ENCODE results near the gene CAV2.

The CAV2 gene

DNA sequence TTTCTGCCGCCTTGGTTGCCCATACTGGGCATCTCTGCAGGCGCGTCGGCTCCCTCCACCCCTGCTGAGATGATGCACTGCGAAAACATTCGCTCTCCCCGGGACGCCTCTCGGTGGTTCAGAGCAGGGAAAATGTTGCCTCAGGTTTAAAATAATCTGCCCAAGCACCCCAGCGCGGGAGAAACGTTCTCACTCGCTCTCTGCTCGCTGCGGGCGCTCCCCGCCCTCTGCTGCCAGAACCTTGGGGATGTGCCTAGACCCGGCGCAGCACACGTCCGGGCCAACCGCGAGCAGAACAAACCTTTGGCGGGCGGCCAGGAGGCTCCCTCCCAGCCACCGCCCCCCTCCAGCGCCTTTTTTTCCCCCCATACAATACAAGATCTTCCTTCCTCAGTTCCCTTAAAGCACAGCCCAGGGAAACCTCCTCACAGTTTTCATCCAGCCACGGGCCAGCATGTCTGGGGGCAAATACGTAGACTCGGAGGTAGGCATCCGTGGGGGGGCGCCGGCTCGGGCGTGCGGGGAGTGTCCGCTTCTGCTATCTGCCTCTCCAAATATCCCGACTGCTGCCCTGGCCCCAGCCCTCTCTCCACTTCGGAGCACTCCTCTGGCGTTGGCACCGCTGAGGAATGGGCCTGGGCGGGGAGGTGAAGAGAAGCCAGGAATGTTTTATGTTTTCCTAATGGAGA, 25.2 kb downstream of the CAV2 start, which contains the start of gene CAV1:
Gene CAV1, plus strand, starts transcription at position 428 of the 689 bp plus-strand sequence. Its CDS starts 27 bp downstream, at position 455.
- DNase-seq (ENCODE audit: low spot score) = no peak

DNA sequence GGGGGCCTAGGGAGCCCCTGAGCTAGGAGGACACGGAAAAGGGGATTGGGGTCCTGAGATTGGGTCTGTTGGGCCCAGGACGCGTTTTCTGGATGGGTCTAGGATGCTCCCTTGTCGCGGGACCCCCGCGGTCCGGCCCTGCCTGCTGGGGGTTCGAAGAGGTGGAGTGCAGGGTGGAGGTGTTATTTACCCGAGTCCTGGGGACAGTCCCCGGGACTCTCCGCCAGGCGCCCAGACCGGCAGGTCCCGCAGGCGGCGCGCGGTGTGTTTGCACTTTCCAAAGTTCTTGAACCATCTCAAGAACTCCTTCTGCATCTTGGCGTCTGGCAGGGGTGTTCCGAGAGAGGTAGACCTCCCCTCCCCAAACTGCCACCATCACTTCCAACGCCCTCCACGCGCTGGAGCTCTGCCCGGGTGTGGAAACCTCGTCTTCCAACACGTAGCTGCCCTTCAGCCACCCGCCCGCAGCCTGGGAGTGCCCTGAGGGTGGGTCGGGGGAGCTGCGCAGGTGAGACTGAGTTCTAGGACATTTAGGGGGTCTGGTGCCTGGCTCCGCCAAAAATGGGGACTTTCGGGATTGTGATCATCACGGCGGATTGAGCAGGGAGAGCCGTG, 25.9 kb downstream of the CAV2 start:
- peak; percentile 16 for DNase-seq (ENCODE audit: low spot score)

DNA sequence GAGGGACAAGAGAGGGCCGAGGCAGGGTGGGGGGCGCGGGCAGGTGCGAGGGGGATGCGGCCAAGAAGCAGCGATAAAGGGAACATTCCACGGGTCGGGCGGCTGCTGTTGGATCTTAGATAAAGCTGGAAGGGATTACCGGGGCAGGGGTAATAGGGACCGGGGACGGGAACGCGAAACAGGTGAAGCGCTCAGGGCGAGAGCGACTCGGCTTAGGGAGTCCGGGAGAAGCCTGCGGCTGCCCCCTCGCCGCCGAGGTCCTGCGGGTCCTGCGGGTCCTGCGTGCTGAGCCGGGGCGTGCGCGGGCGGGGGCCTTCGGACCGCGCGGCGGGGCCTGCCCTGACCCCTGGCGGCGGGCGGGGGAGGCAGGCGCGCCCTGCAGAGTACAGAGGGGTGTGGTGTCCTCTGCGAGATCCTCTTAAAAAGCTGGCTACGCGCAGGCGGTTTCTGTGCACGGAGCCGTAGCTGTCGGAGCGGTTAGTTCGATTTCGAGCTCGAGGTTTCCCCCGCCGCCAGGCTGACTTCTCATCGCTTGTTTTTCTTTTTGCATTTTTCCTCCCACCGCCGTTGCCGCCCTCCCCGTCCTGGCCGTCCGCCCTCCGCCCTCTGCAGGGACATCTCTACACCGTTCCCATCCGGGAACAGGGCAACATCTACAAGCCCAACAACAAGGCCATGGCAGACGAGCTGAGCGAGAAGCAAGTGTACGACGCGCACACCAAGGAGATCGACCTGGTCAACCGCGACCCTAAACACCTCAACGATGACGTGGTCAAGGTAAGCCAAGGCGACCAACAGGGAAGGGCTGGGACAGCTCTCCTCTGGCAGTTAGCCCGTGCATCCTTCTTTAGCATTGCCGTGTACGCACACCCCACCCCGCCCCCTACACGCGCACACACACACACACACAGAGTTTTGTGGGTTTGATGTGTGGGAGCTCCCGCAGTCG, 26.6 kb downstream of the CAV2 start:
- peak; percentile 61 for DNase-seq (ENCODE audit: low spot score)

DNA sequence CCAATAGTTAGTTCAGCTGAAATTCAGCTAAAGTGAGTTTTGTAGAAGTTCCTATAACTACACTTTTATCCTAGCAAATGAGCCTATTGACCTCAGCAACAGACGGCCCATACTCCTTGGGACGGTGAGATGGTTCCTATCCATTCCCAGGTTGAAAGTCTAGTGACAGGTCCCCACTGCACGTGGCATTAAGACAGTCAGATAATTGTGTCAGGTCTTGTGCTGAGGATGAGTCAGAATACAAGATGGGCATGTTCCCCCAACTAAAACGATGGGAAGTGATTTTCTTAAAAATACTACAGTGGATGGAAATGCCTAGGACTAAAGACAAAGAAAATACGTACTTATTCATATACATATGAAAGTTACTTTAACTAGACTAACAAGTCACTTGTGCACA, 27.4 kb downstream of the CAV2 start:
- no peak for DNase-seq (ENCODE audit: low spot score)

DNA sequence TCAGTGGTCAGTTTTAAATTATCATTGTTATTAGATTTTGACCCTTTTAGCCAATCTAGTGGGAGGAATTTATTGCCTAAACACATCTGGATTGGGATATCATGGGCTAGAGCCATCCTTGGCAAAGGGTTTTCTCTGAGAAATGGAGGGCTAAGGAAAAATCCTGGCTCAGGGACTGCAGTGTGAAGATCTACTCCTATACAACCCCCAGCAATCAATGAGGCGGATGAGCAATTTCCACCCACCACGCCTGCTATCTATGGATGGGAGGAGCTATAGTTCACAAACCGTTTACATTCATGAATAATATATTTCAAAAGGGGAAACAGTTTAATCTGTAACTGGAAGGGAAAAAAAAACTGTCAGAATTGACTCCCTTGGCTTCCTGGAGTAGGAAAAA, 28.0 kb downstream of the CAV2 start:
- DNase-seq (ENCODE audit: low spot score) = no peak

DNA sequence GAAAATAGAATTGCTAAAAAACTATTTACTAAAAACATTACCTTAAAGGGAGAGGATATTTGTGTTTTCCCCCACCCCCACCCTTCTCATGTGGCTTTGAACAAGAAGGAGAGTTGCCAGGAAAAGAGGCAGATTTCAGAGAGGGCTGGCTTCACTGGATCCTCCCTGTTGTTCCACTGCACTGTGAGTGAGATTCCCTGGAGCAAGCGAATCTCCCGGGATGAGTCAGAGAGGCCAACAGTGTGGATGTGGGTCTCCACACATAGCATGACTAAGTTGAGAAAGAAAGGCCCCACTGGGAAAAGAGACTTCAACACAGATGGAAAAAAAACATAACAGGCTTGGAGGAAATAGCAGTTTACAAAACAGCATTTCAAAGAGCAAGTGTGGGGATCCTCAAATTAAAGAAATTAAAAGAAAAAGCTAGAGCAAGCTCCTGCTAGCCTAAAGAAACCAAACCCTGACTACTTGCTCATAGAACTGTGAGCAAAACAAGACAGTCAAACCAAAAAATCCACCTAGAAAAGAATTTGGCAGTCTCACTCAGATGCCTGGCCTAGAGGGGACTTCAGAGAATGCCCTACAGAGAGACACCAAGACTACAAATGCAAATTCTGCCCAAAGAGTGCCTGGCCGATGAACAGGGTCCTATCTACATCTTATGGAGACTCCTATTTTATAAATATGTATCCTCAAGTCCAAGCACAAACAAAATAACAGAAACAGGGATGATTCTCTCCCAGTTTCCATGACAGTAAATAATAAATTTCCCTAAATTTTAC, 28.7 kb downstream of the CAV2 start:
- no peak for DNase-seq (ENCODE audit: low spot score)

DNA sequence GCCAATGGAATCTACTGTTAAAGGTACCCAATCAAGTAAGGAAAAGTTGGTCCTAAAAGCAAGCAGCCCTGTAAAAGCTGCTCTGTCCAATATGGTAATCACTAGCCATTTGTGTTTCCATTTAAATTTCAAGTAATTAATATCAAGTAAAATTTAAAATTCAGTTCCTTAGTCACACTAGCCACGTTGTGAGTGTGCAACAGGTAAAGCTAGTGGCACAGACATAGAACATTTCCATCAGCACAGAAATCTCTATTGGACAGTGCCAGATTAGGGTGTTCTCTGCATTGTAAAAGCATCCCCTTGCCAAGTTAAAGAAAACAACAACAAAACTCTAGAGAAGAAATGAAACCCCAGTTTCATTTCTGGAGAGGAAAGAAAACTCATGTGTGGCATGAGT, 29.7 kb downstream of the CAV2 start:
- no peak for DNase-seq (ENCODE audit: low spot score)

DNA sequence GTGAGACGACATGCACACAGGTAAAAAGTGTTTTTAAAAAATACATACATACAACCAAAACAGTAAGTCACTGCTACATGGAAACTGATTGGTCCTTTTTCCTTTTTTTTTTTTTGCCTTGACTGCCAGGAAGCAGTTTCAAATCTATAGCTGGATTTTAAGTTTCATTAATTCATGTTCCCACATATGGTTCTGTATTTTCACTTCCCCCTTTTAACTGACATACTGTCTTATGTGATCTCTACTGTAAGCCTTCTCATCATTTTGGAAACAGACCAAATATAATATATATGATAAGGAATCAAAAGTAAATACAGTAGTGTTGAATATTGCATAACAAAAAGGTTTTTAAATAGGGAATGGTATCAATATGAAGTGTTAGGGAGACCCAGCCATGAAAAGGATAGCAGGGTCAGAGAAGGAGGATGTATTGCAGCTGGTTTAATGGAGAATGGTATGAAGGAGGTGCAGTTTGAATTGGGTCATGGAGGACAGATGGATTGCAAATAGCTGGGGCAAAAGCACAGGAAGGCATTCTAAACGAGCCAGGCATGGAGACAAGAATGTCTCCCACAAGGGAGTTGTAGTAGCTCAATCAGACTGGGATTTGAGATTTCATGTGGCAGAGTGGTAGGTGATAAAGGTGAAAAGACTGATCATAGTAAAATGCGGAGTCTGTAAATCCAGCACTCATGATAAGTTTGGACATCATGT, 30.7 kb downstream of the CAV2 start:
- DNase-seq (ENCODE audit: low spot score) = no peak

DNA sequence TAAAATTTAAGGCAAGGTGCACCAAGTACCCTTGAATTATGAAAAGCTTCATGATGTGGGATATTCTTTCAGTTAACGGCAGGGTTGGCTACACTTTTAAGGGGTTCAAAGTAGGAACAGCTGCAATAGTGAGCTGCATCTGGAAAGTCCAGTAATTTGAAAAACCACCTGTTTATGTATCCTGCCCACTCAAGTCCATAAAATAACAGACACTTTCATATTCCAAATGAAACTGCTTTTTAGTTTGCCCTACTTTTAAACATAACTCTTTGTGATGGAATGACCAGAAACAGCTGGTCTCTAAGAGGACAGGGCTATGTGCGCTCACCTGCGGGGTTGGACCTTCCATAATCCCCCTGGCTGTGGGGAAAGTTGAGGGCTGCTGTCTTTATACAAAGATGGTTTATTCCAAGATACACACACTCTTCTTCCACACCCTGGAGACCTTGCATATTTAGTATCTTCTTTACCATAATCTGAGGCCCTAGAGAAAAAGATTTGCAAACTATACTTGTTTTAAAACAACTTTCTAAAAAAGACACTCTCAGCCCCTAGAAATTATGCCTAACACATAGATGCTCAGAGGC, 32.7 kb downstream of the CAV2 start:
- no peak for DNase-seq (ENCODE audit: low spot score)

DNA sequence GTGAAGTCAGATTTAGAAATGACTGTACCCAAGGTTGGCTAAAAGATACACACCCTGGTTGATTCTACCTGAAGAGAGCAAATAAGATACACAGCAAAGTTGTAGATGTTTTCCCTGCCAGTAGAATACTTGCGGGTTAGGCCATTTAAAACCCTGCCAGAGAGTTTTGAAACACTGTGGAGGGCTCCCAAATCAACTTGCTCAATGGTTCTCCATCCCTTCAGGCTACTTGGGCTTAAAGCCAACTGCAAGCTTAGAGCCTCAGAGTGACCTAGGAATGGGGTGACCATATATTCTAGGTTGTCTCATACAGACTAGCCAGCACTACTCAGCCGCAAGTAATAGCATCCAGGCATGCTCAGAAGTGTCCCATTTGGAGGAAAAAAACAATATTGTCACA, 35.3 kb downstream of the CAV2 start:
- no peak for DNase-seq (ENCODE audit: low spot score)

DNA sequence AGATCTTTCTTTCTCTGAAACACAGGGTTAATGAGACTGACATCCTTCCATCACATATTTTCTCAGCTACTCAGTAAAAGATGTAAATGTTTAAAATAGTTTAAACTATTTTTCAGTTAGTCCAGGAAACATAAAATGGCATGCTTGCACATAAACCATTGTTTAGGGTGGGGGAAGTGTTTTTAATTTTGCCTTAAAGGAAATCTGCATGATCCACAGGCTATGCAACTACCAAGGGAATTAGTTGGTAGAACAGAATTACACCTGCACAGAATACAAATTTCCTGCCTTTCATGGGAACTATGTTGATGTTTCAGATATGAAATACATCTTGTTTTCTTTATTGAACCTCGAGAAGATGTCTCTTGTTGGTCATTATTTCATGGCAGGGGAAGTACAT, 35.9 kb downstream of the CAV2 start:
- DNase-seq (ENCODE audit: low spot score) = no peak

DNA sequence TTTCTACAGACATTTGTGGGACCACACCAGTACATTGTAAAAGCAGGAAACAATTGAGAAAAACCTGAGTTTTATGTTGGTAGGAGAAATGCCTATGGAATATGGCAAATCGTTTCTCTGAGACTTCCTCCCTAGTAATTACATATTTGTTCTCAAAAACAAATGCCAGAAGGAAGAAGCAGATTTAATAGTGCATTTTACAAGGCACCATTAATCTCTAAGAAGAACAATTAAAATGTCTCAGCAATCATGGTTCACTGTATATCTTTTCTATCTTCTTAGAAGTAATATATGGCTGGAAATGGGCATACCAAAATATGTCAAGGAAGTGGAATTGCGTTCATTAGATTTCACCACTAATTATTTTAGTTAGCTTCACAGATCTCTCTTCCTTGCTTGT, 38.6 kb downstream of the CAV2 start:
- no peak for DNase-seq (ENCODE audit: low spot score)

DNA sequence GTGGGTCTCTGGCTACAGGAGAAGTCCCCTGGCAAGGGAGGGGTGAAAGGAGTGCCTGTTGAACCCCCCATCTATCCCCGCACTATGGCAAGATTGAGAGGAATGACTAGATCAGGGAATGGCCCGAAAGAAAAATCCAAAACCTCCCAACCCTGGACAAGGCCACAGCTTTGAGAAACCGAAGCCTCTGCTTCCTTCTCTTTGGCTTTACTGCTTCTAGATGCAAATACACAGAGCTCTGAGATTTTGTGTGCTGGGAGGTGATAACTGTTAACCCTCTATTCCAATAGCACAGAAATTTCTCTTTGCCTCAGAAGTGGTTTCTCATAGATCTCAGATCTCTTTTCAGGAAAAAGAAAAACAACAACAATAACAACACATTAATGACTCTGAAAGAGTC, 40.3 kb downstream of the CAV2 start:
- DNase-seq (ENCODE audit: low spot score) = no peak

DNA sequence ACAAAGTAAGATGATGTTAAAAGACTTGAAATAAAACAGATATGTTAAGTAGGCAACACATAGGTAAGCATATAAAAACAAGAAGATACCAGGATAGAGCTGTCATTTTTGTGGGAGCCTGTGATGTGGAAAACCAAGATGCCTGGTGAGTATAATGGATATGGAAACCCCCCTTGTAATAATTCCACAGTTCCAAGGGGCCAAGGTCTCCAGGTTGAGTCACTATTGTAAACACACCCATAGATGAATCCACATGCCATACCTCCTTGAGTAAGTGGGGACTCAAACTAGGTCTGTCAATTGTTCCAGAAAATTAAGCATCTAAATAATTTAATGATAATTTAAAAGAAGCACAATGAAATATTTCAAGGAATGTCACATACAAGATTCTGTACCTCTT, 41.2 kb downstream of the CAV2 start:
- no peak for DNase-seq (ENCODE audit: low spot score)

DNA sequence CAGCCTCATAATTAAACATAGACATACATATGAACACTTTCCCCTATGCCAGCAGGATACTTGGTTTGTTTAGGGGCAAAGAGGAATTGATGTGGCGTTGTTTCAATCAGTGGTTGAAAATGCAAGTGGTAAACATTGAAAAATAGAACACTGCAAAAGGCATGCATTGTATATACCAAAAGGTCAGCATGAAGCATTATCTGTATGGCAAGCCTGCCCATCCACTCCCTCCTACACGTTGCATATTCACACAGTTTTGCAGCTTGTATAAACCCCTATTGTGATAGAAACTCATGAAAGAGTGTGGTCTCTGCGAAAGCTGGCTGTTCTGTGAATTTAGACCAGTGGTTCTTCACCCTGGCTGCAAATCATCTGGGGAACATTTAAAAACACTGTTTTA, 42.4 kb downstream of the CAV2 start:
- no peak for DNase-seq (ENCODE audit: low spot score)

DNA sequence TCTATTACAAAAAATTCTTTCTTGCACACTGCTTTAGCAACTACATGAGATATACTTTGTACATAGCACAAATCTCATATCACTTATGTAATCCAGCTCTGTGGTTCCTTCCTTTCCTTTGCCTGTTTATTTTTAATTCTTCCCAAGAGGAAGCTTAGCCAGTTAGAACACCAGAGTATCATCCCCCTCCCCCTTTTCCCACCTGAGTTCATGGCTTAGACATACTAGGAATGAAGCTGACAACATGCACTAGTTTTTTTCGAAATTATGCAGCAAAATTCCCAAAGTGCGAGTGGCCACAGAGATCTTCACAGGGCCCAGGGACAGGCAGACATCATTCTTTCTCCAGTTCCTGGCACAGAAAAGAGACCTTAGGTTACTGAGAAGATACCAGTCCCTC, 43.1 kb downstream of the CAV2 start:
- DNase-seq (ENCODE audit: low spot score) = no peak

DNA sequence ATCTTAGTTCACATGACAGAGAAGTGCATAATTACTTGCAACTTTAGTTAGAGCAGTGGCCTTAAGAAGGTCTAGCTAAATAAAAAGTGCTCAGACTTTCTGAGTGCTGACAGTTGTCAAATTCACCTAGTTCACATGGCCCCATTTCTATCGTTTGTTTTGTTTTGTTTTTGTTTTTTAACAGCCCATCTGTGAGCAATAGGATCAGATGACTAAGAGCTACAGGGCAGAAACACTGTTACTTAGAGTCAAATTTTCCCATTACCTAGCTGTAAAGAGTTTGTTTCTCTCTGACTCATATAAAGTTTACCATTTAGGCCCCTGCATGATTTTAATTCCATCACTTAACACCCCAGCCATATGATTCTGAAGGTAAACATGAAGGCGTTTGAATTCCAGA, 44.1 kb downstream of the CAV2 start:
- no peak for DNase-seq (ENCODE audit: low spot score)

DNA sequence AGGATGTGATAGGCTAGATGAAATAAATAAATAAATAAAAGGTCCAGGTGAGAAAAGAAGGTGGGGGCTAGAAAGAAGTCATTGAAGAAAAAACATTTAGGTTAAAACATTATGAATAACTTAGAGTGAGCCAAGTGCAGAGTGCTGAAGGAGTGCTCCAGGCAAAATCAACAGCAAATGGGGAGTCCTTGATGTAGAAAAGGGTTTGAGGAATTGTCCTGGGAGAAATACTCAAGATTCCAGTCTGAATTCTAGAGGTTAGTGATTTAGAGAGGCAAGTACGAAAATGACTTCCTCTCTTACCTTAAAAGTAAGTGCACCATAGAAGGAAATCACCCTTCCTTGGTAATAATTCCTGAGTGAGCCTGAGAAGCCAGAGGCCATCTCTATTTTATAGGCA, 44.9 kb downstream of the CAV2 start:
- no peak for DNase-seq (ENCODE audit: low spot score)

DNA sequence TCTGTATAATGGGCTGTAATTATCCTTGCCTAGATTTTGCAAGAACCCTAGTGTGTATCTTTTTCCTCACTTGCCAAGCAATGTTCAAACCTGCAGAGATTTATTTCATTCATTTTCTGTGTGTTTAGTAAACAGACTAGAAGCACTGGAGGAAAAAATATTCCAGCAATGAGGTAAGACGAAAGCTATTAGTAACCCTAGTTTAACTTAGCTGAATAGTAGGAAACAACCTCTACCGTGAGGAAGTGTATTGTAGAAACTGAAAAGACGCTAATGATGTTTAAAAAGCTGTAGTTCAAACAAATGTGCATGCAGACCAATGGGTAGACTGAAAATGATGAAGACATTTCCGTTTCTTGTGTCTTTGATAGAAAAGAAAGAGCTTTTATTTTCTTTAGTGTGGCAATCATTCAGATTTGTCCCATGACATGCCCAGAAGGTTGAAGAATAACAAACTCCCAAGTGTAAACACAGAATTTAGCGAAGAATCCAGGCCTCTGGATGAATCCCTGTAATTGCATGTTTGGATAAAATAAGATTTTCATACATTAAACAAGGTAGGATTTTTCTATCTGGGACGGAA, 46.0 kb downstream of the CAV2 start:
- DNase-seq (ENCODE audit: low spot score) = no peak

DNA sequence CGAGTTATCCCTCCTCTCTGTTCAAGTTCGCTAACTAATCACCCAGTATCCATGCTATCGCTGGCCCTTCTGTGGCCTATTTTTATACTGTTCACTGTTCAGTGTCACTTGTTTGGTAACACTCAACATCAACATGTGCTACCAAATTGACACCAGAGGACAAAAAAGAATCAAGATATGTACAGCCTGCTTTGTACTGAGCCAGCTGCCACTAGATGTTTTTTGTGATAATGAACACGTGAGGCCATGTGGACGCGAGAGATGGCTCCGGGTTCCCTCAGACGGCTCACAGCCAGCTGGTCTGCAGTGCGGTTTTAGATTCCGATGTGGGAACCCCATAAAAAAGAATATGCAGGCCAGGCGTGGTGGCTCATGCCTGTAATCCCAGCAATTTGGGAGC, 46.5 kb downstream of the CAV2 start:
- no peak for DNase-seq (ENCODE audit: low spot score)

DNA sequence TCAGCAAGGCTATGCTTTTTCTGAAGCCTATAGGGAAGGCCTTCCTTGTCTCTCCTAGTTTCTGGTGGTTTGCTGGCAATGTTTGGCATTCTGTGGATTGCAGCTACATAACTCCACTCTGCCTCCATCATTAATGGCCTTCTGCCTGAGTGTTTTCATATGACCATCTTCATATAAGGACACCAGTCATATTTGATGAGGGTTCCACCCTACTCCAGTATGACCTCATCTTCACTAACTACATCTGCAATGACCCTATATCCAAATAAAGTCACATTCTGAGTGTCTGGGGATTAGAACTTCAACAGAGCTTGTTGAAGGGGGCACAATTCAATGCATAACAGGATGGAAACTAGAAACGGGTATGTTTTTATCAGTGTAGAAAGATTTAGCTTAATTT, 47.4 kb downstream of the CAV2 start:
- DNase-seq (ENCODE audit: low spot score) = no peak

All from CD4-positive, alpha-beta T cell treated with Interleukin-15 for 4 hours (primary cell).